ENCODE data around the gene DNM3. TPM values are rescaled to one million over a fixed set of nuclear protein-coding genes. Genes with fewer than 3 reads are reported as not detected.

DNM3 gene
- total RNA-seq, 6 experiments from 2014 or later, result 0.25 to 0.73 (median 0.39) TPM

GRCh38 chr1:171940368-171940767 lies 99.1 kb downstream of the DNM3 start:
- DNase-seq, result no peak
- Mint-ChIP-seq H3K4me1 (ENCODE audit: low read depth) (no peaks in the 10 kb centered on the region), H3K4me3 (no peak overlapping the region), H3K27ac (no peak overlapping the region), H3K9me3 (no peaks in the 10 kb centered on the region), H3K36me3 (ENCODE audit: low read depth) (no peaks in the 10 kb centered on the region), H3K27me3 (ENCODE audit: insufficient read depth) (peaks cover 2% of the 10 kb centered on the region)
- TF ChIP-seq CTCF (IDR thresholded peaks at IDR 0.05), result no peak

- no peaks in the 10 kb centered on the region for H3K4me1 Mint-ChIP-seq (ENCODE audit: low read depth)
- no peaks in the 10 kb centered on the region for H3K36me3 Mint-ChIP-seq (ENCODE audit: low read depth)
- no peaks in the 10 kb centered on the region for H3K9me3 Mint-ChIP-seq
- H3K4me3 Mint-ChIP-seq, result no peak overlapping the region
- TF ChIP-seq CTCF (IDR thresholded peaks at IDR 0.05), result no peak
- no peak overlapping the region for H3K27ac Mint-ChIP-seq
- DNase-seq, result no peak
- peaks cover 5% of the 10 kb centered on the region for H3K27me3 Mint-ChIP-seq (ENCODE audit: insufficient read depth)
These were observed 100.6 kb downstream of the DNM3 start for GRCh38 chr1:171941920-171942319.

- Mint-ChIP-seq H3K4me3 (no peak overlapping the region), H3K27ac (no peak overlapping the region), H3K4me1 (ENCODE audit: low read depth) (no peaks in the 10 kb centered on the region), H3K9me3 (no peaks in the 10 kb centered on the region), H3K27me3 (ENCODE audit: insufficient read depth) (peaks cover 5% of the 10 kb centered on the region), H3K36me3 (ENCODE audit: low read depth) (no peaks in the 10 kb centered on the region)
- no peak for TF ChIP-seq CTCF (IDR thresholded peaks at IDR 0.05)
- DNase-seq, result no peak
These were observed 102.8 kb downstream of the DNM3 start for GRCh38 chr1:171943973-171944561.

GRCh38 chr1:171948511-171948910 lies 107.2 kb downstream of the DNM3 start:
- no peaks in the 10 kb centered on the region for H3K4me1 Mint-ChIP-seq (ENCODE audit: low read depth)
- TF ChIP-seq CTCF (IDR thresholded peaks at IDR 0.05), result no peak
- no peaks in the 10 kb centered on the region for H3K9me3 Mint-ChIP-seq
- no peak overlapping the region for H3K4me3 Mint-ChIP-seq
- H3K27ac Mint-ChIP-seq, result no peak overlapping the region
- no peaks in the 10 kb centered on the region for H3K36me3 Mint-ChIP-seq (ENCODE audit: low read depth)
- peaks cover 6% of the 10 kb centered on the region for H3K27me3 Mint-ChIP-seq (ENCODE audit: insufficient read depth)
- DNase-seq, result no peak

GRCh38 chr1:171949316-171949715 lies 108.0 kb downstream of the DNM3 start:
- H3K27me3 Mint-ChIP-seq (ENCODE audit: insufficient read depth), result peaks cover 6% of the 10 kb centered on the region
- DNase-seq, result no peak
- no peaks in the 10 kb centered on the region for H3K36me3 Mint-ChIP-seq (ENCODE audit: low read depth)
- H3K27ac Mint-ChIP-seq, result no peak overlapping the region
- H3K9me3 Mint-ChIP-seq, result no peaks in the 10 kb centered on the region
- H3K4me3 Mint-ChIP-seq, result no peak overlapping the region
- TF ChIP-seq CTCF (IDR thresholded peaks at IDR 0.05), result no peak
- no peaks in the 10 kb centered on the region for H3K4me1 Mint-ChIP-seq (ENCODE audit: low read depth)

- DNase-seq, result no peak
- TF ChIP-seq CTCF (IDR thresholded peaks at IDR 0.05), result no peak
- Mint-ChIP-seq H3K27ac (no peak overlapping the region), H3K4me3 (no peak overlapping the region), H3K9me3 (no peaks in the 10 kb centered on the region), H3K36me3 (ENCODE audit: low read depth) (no peaks in the 10 kb centered on the region), H3K27me3 (ENCODE audit: insufficient read depth) (peaks cover 6% of the 10 kb centered on the region; the same call in 1 of the 2 replicates), H3K4me1 (ENCODE audit: low read depth) (no peaks in the 10 kb centered on the region)
These were observed 112.5 kb downstream of the DNM3 start for GRCh38 chr1:171953835-171954234.

All from HFFc6 (cell line).